Left lung (tissue), 10 donors: ENCODE results near the gene ANKRD13A. TPM values are rescaled to one million over a fixed set of nuclear protein-coding genes. Genes with fewer than 3 reads are reported as not detected.

Experiments used
- ATAC-seq: fragments of 200-7000 bp; cut with Tn5 transposase; one replicate; pipeline ENCODE4 v1.9.1; 2020; ENCODE audit warnings: moderate library complexity
- DNase-seq, 4 donors: peaks; one replicate each; pipeline ENCODE4 v3.0.0-alpha.2; 2013 to 2020
- H3K27ac ChIP-seq, 2 donors: fragments of 200-600 bp; sonication (generic) in 1 of 2; one replicate each; pipeline versions ENCODE4 v1.5.0 to v1.8.0; 2020 to 2021
- H3K27me3 ChIP-seq, 2 donors: fragments of 200-600 bp; sonication (generic) in 1 of 2; one replicate each; pipeline versions ENCODE4 v1.5.0 to v1.8.0; 2020 to 2021
- H3K36me3 ChIP-seq, 2 donors: fragments of 200-600 bp; sonication (generic) in 1 of 2; one replicate each; pipeline versions ENCODE4 v1.5.0 to v1.8.0; 2020 to 2021
- H3K4me1 ChIP-seq, 2 donors: fragments of 200-600 bp; one replicate each; pipeline ENCODE4 v1.8.0; 2021
- H3K4me3 ChIP-seq, 2 donors: fragments of 200-600 bp; sonication (generic) in 1 of 2; one replicate each; pipeline versions ENCODE4 v1.5.0 to v1.8.0; 2020 to 2021; ENCODE audit warnings: mild to moderate bottlenecking in 1 of 2
- H3K9me3 ChIP-seq, 2 donors: fragments of 200-600 bp; sonication (generic) in 1 of 2; one replicate each; pipeline versions ENCODE4 v1.5.0 to v1.8.0; 2020 to 2021
- intact Hi-C, 2 donors: fragments of 100-400 bp; cut with DNase I; formaldehyde crosslinking; loops; one replicate each; pipeline versions ENCODE4 v1.11.2 to v1.14.2; 2022
- polyA plus RNA-seq, 6 donors: library from polyadenylated mRNA; unstranded; fragments of 120-200 nt; gene quantifications; one replicate each; pipeline ENCODE4 v1.2.1, GENCODE V29; 2013; ENCODE audit not compliant: insufficient read length in 6 of 6
- total RNA-seq, 2 donors: library from RNA; stranded (reverse); fragmentation: NEBNext Ultra II Directional; extraction: Animal tissue kit (Norgen Biotek cat#: 25700); gene quantifications; one replicate each; pipeline ENCODE4 v1.2.1, GENCODE V29; 2021
- TF ChIP-seq, protein P1 (sequence below), 2 donors: fragments of 200-600 bp; sonication (generic) in 1 of 2; IDR thresholded peaks; one replicate each; pipeline versions ENCODE4 v1.5.0 to v1.8.0; 2021; ENCODE audit warnings: antibody characterized with exemption in 2 of 2
- donor health status: DM: no; HTN: yes; CAD: no.
- donor health status: DM: no; HTN: no; CAD: no.

Gene ANKRD13A
- total and polyA plus RNA-seq, 8 donors = 38.3 to 69.9 (median 43.3) TPM

DNA sequence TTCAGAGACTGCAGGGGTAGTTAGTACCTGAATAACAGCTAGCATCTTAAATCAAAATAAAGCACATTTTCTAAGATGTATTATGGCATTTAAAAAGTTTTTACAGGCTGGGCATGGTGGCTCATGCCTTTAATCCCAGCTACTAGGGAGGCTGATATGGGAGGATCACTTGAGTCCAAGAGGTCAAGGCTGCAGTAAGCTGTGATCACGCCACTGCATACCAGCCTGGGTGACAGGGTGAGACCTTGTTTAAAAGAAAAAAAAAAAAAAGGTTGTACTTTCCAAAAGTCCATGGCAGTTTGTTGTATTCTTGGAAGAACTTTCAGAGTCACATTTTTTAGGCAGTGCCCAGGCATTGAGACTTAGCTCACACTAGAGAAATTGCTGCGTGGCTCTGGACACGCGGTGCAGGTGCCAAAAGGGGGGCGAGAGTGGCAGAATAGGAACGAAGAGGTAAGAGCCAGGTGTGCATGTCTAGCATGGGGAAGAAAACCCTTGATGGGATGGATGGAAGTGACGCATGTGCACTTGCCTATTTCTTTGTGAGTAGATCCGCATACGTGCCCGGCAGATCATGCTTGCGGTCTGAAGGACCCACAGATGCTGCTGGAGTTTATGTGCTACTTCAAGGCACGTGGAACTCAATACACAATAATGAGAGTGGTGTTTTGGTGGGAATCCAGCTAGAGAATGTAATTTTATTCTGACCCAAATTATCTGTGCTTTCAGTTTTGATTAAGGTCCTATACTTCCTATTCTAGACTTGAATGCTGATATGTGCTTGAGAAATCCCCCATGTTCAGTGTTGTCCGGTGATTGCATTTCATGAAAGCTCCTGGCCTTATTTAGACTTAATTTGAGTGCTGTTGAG lies 11.9 kb downstream of the ANKRD13A start:
- no peak for ATAC-seq
- H3K4me3 ChIP-seq = no peak overlapping the region
- H3K9me3 ChIP-seq = peaks cover 0 to 3% of the 10 kb centered on the region in 2 donors
- DNase-seq = no peak
- peaks cover 0 to 37% of the 10 kb centered on the region in 2 donors for H3K36me3 ChIP-seq
- intact Hi-C loops = no loop called here
- peaks cover 6 to 42% of the 10 kb centered on the region in 2 donors for H3K4me1 ChIP-seq
- no peaks in the 10 kb centered on the region for H3K27me3 ChIP-seq
- peak overlapping the region in 1 of 2 donors; percentile 24 for H3K27ac ChIP-seq
- TF ChIP-seq, protein P1, sequence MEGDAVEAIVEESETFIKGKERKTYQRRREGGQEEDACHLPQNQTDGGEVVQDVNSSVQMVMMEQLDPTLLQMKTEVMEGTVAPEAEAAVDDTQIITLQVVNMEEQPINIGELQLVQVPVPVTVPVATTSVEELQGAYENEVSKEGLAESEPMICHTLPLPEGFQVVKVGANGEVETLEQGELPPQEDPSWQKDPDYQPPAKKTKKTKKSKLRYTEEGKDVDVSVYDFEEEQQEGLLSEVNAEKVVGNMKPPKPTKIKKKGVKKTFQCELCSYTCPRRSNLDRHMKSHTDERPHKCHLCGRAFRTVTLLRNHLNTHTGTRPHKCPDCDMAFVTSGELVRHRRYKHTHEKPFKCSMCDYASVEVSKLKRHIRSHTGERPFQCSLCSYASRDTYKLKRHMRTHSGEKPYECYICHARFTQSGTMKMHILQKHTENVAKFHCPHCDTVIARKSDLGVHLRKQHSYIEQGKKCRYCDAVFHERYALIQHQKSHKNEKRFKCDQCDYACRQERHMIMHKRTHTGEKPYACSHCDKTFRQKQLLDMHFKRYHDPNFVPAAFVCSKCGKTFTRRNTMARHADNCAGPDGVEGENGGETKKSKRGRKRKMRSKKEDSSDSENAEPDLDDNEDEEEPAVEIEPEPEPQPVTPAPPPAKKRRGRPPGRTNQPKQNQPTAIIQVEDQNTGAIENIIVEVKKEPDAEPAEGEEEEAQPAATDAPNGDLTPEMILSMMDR (IDR thresholded peaks at IDR 0.05) = no peak

DNA sequence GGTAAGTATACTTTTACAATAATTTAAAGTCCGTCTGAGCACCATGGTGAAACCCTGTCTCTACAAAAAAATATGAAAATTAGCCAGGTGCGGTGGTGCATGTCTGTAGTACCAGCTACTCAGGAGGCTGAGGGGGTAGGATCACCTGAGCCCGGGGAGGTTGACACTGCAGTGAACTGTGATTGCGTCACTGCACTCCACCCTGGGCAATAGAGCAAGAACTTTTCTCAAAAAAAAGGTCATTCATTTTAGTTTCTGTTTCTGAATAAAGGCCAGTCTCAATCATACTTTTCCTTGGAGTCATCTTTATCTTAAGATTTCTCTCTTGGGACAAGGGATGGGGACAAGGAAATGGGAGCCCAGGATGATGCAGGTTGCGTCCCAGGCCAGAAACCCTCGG lies 12.9 kb downstream of the ANKRD13A start:
- intact Hi-C loops = no loop called here
- TF ChIP-seq, protein P1 (IDR thresholded peaks at IDR 0.05) = no peak
- ATAC-seq (peak; percentile 86), DNase-seq (peak in 1 of 4 donors; percentile 65)
- Histone ChIP-seq H3K36me3 (peaks cover 0 to 47% of the 10 kb centered on the region in 2 donors), H3K4me3 (no peak overlapping the region), H3K4me1 (peaks cover 6 to 42% of the 10 kb centered on the region in 2 donors), H3K27me3 (no peaks in the 10 kb centered on the region), H3K27ac (peak overlapping the region; percentile 8 to 24), H3K9me3 (peaks cover 0 to 2% of the 10 kb centered on the region in 2 donors)

DNA sequence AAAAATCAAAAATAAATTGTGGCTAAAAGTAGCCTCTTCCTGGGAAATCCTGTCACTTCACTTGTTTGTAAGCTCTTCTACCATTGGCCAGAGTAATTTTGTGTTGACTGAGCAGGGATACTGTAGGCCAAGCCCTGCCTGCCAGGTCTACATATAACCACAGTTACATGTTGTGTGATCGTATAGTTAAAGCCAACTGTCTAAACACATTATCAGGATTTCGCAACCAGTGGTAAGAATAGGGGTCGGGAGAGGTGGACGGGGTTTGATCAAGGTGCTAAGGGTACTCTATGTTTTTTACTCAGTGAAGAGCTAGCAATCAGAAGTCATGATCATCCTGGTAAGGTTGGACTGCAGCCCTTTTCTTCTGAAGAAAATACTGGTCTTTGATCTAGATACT lies 13.4 kb downstream of the ANKRD13A start:
- intact Hi-C loops = no loop called here
- no peak for DNase-seq
- H3K36me3 ChIP-seq = peaks cover 0 to 52% of the 10 kb centered on the region in 2 donors
- H3K9me3 ChIP-seq = no peaks in the 10 kb centered on the region
- peaks cover 6 to 42% of the 10 kb centered on the region in 2 donors for H3K4me1 ChIP-seq
- no peak overlapping the region for H3K4me3 ChIP-seq
- H3K27me3 ChIP-seq = no peaks in the 10 kb centered on the region
- peak overlapping the region; percentile 8 to 24 for H3K27ac ChIP-seq
- TF ChIP-seq, protein P1 (IDR thresholded peaks at IDR 0.05) = no peak
- no peak for ATAC-seq

DNA sequence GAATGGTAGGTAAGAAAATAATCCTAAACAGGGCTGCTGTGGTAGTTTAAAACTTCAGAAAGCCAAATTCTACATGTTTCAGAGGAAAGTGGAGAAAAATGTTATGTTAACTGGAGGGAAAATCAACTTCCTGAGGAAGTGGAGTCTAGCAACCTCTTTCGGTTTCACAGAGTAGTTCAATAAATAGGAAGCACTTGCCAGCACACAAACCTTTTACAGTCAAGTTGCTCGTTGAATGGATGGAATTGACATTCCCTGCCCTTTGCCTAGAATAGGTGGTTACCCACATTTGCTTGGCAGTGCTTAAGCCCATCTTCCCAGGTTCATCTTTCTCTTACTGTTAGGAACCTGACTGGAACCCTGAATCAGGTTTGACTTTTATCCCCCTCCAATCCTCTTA lies 15.9 kb downstream of the ANKRD13A start:
- intact Hi-C loops = no loop called here
- peaks cover 6 to 39% of the 10 kb centered on the region in 2 donors for H3K4me1 ChIP-seq
- ATAC-seq = peak; percentile 36
- no peak overlapping the region for H3K4me3 ChIP-seq
- H3K27me3 ChIP-seq = no peaks in the 10 kb centered on the region
- no peaks in the 10 kb centered on the region for H3K9me3 ChIP-seq
- peak overlapping the region in 1 of 2 donors; percentile 55 for H3K27ac ChIP-seq
- H3K36me3 ChIP-seq = peaks cover 0 to 77% of the 10 kb centered on the region in 2 donors
- no peak for DNase-seq
- TF ChIP-seq, protein P1 (IDR thresholded peaks at IDR 0.05) = no peak

DNA sequence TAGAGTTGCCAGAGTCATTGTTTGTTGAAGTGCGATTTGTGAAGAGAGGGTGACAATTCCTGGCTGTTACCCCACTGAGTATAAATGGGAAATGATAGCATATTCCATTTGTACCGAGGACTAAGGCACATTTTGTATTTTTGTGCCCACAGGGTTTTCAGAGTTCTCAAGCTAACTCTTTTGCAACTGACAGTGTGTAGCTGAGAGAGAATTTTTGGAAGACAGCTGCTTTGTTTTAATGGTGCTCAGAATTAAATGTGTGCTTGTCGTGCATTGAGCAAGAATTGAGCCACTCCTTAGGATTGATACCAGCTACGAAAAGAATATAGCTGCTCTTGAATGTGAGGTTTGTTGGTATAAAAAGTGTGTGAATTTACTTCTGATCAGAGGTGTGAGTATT lies 21.7 kb downstream of the ANKRD13A start:
- DNase-seq = peak in 1 of 4 donors; percentile 55
- Histone ChIP-seq H3K36me3 (peaks cover 0 to 99% of the 10 kb centered on the region in 2 donors), H3K4me1 (peaks cover 6 to 18% of the 10 kb centered on the region in 2 donors), H3K4me3 (no peak overlapping the region), H3K27me3 (no peaks in the 10 kb centered on the region), H3K27ac (no peak overlapping the region), H3K9me3 (no peaks in the 10 kb centered on the region)
- TF ChIP-seq, protein P1 (IDR thresholded peaks at IDR 0.05) = no peak
- no peak for ATAC-seq
- intact Hi-C loops = no loop called here
